NCI-H82 treated with DMSO at 0.1 percent for 48 hours (cell line): ENCODE results near the gene CHAF1A.

Source experiments
- DNase-seq: peaks from one replicate; lab custom pipeline; 2025; ENCODE audit not compliant: unreplicated experiment; lab: John Stamatoyannopoulos, UW

The CHAF1A gene

GRCh38 chr19:4487572-4487971 is 85.1 kb downstream of the CHAF1A start:
- DNase-seq: no peak

GRCh38 chr19:4488496-4488895 is 86.1 kb downstream of the CHAF1A start:
- no peak for DNase-seq

- no peak for DNase-seq
These were observed 89.0 kb downstream of the CHAF1A start for GRCh38 chr19:4491446-4491845.

- no peak for DNase-seq
These were observed 90.1 kb downstream of the CHAF1A start for GRCh38 chr19:4492337-4493103.
